Parathyroid adenoma (tissue), 2 donors: ENCODE measurements around the gene GPAT2.
"Not testable (repeated sequence)": the region's sequence is repeated elsewhere in the genome, so short reads cannot be mapped to it uniquely, and the experiment has no call there.

ENCODE experiments used
- H2AFZ ChIP-seq: fragments of 300-600 bp; sonication (generic); one replicate; pipeline ENCODE4 v1.7.0; 2017; ENCODE audit warnings: antibody characterized with exemption, mild to moderate bottlenecking
- H3K27ac ChIP-seq: fragments of 300-600 bp; sonication (generic); one replicate; pipeline ENCODE4 v1.7.0; 2017
- H3K27me3 ChIP-seq: fragments of 300-600 bp; sonication (generic); one replicate; pipeline ENCODE4 v1.7.0; 2017; ENCODE audit warnings: low read length; ENCODE audit not compliant: control insufficient read depth, insufficient read depth
- H3K36me3 ChIP-seq: fragments of 300-600 bp; sonication (generic); one replicate; pipeline ENCODE4 v1.7.0; 2017; ENCODE audit warnings: low read length; ENCODE audit not compliant: control insufficient read depth, insufficient read depth
- H3K4me1 ChIP-seq: fragments of 300-600 bp; sonication (generic); one replicate; pipeline ENCODE4 v1.7.0; 2017; ENCODE audit warnings: control low read depth
- H3K4me2 ChIP-seq: fragments of 300-600 bp; sonication (generic); one replicate; pipeline ENCODE4 v1.7.0; 2017; ENCODE audit warnings: low read length
- H3K4me3 ChIP-seq: fragments of 300-600 bp; sonication (generic); one replicate; pipeline ENCODE4 v1.7.0; 2017; ENCODE audit warnings: low read depth, low read length
- H3K79me2 ChIP-seq: fragments of 300-600 bp; sonication (generic); one replicate; pipeline ENCODE4 v1.7.0; 2017; ENCODE audit warnings: control low read depth
- H3K9ac ChIP-seq: fragments of 300-600 bp; sonication (generic); one replicate; pipeline ENCODE4 v1.7.0; 2017; ENCODE audit warnings: mild to moderate bottlenecking
- H3K9me3 ChIP-seq: fragments of 300-600 bp; sonication (generic); one replicate; pipeline ENCODE4 v1.7.0; 2017; ENCODE audit warnings: low read length; ENCODE audit not compliant: control insufficient read depth
- CTCF ChIP-seq: fragments of 300-600 bp; sonication (generic); IDR thresholded peaks from one replicate; pipeline ENCODE4 v1.7.0; 2017; ENCODE audit warnings: antibody characterized with exemption, mild to moderate bottlenecking
- donor health status: primary hyperparathyroidism.

GPAT2 gene

GRCh38 chr2:96034792-96035191, at the start of gene GPAT2:
Gene GPAT2 (minus strand): TSS chr2:96034916. CDS start chr2:96032359, 2,557 bp downstream.
- not testable (repeated sequence) for H3K27ac ChIP-seq, H2AFZ ChIP-seq, H3K79me2 ChIP-seq, H3K4me3 ChIP-seq, H3K4me2 ChIP-seq, H3K9ac ChIP-seq, H3K4me1 ChIP-seq, H3K36me3 ChIP-seq, H3K27me3 ChIP-seq, H3K9me3 ChIP-seq

GRCh38 chr2:96083989-96084857, 49.5 kb upstream of the GPAT2 start:
- Histone ChIP-seq H3K9me3 (no peaks in the 10 kb centered on the region), H3K79me2 (no peaks in the 10 kb centered on the region), H3K4me2 (no peak overlapping the region), H3K27ac (no peak overlapping the region), H2AFZ (no peak overlapping the region), H3K4me1 (no peaks in the 10 kb centered on the region), H3K9ac (no peak overlapping the region), H3K27me3 (no peaks in the 10 kb centered on the region), H3K36me3 (no peaks in the 10 kb centered on the region), H3K4me3 (no peak overlapping the region)
- TF ChIP-seq CTCF = no peak

GRCh38 chr2:96083064-96083939, 48.6 kb upstream of the GPAT2 start:
- TF ChIP-seq CTCF = no peak
- Histone ChIP-seq H3K27ac (no peak overlapping the region), H3K79me2 (no peaks in the 10 kb centered on the region), H3K9me3 (no peaks in the 10 kb centered on the region), H3K27me3 (no peaks in the 10 kb centered on the region), H3K4me2 (no peak overlapping the region), H3K4me1 (no peaks in the 10 kb centered on the region), H2AFZ (no peak overlapping the region), H3K36me3 (no peaks in the 10 kb centered on the region), H3K9ac (no peak overlapping the region), H3K4me3 (no peak overlapping the region)

GRCh38 chr2:96082211-96083063, 47.7 kb upstream of the GPAT2 start:
- Histone ChIP-seq H3K36me3 (no peaks in the 10 kb centered on the region), H3K27ac (no peak overlapping the region)

More at GRCh38 chr2:96082211-96083063, 47.7 kb upstream of the GPAT2 start:
- no peaks in the 10 kb centered on the region for H3K9me3 ChIP-seq
- H3K4me1 ChIP-seq = no peaks in the 10 kb centered on the region
- no peak overlapping the region for H3K4me2 ChIP-seq
- no peak overlapping the region for H2AFZ ChIP-seq
- H3K4me3 ChIP-seq = no peak overlapping the region
- no peaks in the 10 kb centered on the region for H3K79me2 ChIP-seq
- no peak overlapping the region for H3K9ac ChIP-seq
- no peaks in the 10 kb centered on the region for H3K27me3 ChIP-seq
- TF ChIP-seq CTCF = no peak
